GM19463 (cell line): Measurements from ENCODE around the gene E2F4.

ENCODE experiments used
- ATAC-seq: cut with Tn5 transposase; IDR thresholded peaks from one replicate; pipeline ENCODE4 v1.9.1; 2021; ENCODE audit warnings: mild to moderate bottlenecking, moderate library complexity; ENCODE audit not compliant: unreplicated experiment

Gene E2F4

DNA sequence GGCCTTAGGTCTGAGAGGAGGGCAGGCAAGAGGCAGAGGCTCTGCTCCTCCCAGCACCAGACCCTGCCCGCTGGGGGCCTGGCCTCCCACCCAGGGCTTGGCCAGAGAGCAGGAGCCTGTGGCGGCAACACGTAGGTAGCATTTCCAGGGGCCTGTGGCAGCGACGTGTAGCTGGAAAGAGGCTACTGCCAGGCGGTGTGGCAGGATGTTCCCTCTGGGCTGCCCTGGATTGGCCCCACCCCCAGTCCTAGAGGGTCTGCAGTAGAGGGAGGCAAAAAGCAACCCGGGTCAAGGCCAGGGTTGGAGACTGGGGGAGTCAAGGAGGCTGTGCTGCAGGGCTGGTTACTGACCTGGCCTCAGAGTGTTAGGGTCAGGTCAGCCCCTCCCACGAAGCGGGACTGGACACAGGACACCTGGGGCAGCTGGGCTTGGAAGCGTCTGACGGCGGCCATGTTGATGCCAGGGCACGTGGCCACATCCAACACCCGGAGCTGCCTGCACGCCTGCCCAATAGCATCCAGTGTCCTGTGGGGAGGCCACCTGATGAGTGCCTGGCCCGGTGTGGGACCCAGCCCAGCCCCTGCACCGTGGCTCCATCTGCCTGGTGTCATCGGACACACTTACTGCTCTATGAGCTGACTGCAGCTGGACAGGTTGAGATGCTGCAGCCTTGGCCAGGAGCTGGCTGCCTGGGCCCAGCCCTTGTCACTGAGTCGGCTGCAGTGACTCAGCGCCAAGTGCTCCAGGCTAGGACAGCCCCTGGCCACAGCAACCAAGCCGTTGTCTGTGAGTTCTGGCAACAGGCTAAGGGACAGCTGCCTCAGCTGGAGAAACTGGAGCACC, 15.5 kb downstream of the E2F4 start:
- ATAC-seq, result no peak

DNA sequence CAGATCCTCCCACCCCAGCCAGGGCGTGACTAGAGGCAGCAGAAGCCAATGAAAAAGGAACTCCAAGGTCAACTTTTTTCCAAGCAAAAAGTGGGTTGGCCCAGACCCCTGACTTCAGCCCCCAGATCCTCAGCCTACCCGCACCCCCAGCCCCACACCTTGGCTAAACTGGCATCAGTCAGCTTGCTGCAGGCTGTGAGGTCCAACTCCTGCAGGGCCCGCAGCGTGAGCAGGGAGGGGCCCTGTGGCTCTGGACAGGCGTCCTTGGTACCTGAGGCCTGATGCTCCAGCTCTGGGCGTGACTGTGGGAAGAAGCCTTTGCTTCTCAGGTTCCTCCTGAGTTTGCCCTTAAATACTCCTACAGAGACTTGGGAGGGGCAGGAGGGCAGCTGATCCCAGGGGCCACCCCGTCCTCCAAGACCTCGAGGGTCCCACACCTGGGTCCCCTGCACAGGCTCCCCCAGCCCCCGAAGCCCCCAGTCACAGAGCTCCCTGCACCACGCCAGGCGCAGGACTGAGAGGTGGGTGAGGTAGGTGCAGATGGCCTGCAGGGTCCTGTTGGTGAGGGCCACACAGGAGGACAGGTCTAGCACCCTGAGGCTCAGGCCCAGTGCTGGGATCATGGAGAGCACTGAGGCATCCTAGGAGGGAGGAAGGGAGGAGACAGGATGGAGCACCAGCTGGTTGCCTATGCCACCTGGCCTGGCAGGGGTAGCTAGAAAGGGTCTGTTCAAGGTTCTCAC, 16.4 kb downstream of the E2F4 start:
- no peak for ATAC-seq

DNA sequence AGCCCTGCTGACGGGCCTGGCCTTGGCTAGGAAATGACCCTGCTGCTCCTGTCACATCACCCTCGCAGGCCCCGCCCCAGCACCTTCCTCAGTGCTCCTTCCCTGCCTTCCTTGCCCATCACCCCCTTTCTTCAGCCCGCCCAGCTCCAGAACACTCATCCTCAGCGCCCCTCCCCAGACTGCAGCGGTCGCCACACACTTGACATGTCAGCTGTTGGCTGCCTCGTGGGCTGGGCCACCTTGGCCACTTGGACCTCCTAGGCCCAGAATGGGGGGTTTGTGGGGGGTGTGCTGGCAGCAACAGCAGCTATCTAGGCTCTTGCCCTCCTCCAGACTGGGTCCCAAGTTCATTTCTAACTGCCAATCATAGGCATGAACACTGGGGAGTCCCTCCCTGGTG, 17.6 kb downstream of the E2F4 start:
- ATAC-seq, result no peak

DNA sequence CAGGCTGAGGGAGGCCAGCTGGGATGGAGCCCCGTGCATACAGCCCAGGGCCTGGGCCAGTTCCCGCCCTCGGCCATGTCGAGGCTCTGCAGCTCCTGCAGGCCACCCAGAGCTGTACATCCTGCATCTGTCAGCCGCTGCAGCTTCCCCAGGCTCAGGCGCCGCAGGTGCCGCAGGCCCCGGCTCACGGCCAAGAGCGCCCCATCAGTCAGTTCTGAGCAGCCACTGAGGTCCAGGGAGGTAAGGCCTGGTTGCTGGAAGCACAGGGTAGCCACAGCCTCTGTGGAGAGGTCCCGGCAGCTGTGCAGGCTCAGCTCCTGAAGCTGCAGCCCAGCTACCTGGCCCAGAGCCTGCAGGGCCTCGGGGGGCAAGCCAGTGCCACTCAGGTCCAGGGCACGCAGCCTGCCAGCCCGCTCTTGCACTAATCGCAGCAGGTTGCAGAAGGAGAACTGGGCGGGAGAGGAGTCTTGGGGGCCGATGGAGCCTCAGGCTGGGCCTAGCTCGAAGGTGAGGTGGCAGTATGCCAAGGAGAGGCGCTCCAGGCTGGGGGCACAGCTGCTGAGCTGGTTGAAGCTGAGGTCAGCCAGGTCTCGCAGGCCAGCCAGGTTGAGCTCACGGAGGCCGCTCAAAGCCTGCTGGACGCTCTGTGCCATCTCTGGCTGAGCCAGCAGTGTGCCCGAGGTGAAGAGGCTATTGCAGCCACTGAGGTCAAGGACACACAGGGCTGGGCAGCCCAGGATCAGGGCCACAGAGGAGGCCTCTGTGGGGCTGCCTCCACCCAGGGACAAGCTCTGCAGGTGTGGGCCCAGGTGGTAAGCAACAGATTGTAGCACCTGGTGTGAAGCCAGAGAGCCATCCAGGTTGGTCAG, 18.3 kb downstream of the E2F4 start:
- ATAC-seq, result no peak

DNA sequence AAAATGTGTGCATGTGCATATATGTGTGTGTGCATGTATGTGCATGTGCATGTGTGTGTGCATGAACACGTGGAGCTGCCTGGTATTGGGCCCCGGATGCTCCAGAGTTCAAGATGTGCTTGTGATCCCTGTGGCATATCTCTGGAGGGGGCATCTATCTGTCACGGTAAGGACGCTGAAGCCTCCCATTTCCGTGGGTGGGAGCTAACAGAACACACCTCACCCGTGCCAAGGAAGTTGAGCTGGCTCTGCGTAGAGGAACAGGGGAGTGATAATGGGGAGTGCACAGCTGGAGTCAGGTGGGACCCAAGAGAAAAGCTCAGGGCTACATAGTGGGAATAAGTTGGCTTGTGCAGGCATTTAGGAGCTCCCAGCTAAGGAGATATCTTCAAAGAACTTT, 19.7 kb downstream of the E2F4 start:
- ATAC-seq, result no peak

DNA sequence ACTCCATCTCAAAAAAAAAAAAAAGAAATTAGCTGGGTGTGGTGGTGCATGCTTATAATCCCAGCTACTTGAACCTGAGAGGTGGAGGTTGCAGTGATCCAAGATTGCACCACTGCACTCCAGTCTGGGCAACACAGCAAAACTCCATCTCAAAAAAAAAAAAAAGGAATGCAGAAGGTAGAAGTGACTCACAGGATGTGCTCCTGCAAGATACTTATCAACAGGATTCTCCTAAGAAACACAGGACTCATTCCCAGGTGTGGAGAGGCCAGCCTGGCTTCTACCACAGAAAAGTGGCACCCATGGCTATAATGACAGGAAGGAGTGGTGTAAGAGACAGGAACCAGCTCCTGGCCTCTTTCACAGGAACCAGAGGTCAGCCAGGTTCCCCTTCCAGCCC, 20.8 kb downstream of the E2F4 start:
- ATAC-seq, result no peak

DNA sequence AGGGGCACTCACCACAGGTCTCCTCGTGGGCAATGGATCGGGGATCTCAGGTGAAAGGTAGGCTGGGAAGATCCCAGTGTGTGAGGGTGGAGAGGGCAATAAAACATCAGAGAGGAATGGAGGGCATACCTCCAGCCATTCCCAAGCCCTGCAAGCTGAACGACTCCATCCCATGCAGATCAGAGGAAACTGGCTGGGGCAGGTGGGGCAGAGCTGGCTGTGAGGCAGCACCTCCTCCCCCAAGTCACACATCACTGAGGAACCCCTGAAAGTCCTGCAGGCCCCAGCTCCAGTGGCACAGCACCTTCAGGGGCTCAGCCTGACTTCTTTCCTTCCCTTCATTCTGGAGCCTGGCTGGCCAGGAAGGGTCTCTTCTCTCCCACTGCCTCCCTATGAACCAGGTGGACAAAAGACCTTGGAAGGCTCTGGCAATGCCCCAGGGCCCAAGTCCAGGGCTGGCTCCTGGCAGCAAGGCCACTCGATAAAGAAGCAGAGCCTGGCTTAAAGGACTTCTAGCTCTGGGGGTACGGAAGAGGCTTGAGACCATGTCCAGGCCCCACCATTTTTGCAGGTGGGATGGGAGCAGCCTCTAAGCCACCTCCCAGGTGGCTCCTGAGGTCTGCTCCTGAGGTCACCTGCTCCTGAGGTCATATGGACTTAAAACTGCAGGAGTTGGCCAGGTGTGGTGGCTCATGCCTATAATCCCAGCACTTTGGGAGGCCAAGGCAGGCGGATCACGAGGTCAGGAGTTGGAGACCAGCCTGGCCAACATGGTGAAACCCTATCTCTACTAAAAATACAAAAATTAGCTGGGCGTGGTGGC, 21.5 kb downstream of the E2F4 start:
- no peak for ATAC-seq

DNA sequence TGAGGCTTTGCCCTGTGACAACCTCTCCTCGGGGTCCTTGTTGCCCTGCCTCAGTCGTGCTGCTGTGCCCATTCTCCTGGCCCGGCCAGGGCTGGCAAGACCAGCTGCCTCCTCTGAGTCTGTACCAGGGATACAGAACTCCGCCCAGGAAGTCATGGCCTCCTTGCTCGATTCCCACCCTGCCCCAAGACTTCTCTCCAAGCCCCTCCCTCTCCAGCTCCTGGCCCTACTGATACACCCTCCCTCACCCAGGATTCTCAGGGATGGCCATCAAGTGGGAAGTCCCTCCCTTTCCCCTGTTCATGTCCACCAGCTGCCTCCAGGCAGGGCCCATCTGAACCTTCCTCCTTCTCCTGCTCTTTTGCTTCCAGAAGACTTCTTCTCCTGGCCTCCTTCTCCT, 23.8 kb downstream of the E2F4 start:
- ATAC-seq, result no peak

DNA sequence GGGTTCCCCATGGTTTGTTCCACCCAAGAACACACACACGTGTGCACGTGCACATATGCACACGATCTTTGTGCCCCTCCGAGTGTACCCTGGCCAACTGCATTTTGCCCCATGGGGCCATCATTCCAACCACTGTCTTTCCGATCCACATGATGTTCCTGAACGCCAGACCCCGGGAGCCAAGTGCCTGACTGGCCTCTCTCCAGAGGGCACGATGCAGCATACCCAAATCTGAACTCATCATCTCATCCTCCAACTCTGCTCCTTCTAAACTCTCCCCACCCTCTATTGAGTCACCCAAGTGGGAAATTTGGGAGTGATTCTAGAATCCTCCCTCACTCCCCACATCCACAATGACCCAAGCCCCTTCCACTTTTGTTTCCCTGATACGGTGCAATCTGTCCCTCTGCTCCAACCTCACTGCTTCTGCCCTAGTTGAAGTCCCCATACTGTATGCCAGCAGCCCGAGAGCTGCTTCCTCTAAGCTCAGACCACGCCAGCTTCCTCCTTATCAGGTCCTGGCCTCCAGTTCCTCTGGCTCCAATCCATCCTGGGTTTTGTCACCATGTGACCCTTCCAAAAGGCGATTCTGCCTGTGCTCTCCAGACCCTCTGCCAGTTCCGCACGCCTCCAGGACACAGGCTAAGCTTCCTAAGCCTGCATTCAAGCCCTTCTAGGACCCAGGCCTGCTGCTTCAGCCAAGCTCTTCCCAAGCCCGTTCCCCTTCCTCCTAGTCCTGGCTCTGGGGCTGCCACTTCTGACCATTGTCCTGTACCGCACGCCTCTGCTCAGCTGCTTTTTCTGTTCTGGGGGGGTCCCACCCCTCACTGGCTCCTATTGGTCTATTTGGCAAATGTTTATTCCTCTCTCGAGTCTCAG, 24.9 kb downstream of the E2F4 start:
- no peak for ATAC-seq

DNA sequence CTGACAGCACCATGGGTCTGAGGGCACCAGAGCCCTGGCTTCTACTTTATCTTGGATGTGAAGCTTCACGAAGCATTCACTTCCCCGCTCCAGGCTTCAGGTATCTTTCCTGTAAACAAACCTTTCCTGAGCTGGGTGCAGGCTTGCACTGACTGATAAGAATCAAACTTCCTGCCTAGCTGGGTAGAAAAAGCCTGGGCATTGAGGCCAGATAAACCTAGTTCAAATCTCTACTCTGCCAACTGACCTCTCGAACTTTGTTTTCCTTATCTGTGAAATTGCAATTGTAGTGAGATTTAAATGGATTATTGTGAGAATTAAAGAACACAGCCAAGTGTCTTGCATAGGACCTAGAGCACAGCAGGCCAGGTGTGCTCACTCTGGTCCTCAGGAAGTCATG, 32.0 kb downstream of the E2F4 start:
- ATAC-seq, result no peak

DNA sequence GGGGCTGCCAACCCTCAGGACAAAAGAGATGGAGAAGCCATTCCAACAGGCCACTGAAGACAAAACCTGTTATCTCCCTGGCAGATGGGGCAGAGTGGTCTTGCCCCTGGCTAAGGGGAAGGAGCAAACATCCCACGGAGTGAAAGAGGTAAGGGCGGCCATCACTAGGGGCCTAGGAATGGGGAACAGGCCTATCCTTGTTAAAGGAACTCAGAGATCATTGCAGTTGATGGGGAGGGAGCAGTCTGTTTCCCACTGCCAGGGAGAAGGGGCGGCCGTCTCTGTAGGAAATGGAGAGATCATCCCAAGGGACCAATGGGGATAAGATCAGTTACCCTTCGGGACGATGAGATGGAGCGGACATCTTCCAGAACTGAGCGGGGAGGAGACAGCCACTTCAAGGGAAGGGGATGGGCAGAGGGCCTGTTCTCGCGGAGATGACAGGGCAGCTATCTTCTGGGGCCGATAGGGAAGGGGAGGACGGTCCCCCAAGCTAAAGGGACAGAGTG, 34.4 kb downstream of the E2F4 start:
- no peak for ATAC-seq

DNA sequence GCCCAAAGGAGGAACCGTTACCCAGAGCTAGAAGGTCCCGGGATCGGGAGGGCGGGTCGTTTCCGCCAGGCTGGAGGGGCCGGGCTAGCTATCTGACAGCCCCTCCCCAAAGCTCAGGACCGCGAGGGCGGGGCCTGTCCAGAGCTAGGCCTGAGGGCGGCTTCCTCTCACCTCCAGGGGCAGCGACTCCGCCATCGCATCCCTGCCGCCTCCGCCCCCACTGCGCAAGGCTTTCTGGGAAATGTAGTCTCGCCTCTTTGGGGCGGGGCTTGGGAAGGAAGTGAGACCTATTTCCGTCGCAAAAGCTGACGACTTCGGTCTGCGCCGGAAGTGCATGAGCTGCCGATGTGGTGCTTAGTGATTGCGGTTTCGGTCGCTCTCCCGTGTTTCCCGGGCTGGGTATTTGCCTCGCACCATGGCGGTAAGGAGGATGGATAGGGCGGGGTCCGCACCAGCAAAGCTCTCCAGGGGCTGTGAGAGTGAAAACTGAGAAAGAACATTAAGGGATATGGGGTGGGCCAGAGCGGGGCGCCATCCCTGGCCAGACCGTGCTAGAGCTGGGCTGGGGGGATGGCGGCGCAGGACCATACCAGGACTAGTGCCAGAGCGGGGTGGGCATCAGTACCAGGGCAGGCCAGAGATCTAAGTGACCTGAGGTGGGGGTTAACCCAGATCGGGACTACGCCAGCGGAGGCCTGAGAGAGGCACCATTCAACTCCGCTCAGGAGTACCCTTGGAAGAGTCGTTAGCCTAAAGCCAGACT, 35.0 kb downstream of the E2F4 start, which contains the start of gene TMEM208:
TSS of gene TMEM208 (plus strand) at position 327 of the 763 bp plus-strand sequence. CDS start at position 416, 89 bp downstream.
- peak; percentile 98 for ATAC-seq

DNA sequence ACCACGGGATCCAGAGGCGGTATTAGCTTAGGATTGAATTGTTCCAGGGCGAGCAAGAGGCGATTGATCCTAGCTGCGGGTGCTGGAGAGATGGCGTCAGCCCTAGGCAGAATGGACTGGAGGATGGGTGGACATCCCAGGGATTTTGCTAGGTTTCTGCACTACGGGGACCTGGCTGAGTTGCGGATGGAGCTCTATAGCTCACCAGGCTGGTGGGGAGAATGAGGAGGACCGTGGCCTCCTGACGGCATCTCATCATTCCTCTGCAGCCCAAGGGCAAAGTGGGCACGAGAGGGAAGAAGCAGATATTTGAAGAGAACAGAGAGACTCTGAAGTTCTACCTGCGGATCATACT, 35.6 kb downstream of the E2F4 start:
- ATAC-seq, result no peak

DNA sequence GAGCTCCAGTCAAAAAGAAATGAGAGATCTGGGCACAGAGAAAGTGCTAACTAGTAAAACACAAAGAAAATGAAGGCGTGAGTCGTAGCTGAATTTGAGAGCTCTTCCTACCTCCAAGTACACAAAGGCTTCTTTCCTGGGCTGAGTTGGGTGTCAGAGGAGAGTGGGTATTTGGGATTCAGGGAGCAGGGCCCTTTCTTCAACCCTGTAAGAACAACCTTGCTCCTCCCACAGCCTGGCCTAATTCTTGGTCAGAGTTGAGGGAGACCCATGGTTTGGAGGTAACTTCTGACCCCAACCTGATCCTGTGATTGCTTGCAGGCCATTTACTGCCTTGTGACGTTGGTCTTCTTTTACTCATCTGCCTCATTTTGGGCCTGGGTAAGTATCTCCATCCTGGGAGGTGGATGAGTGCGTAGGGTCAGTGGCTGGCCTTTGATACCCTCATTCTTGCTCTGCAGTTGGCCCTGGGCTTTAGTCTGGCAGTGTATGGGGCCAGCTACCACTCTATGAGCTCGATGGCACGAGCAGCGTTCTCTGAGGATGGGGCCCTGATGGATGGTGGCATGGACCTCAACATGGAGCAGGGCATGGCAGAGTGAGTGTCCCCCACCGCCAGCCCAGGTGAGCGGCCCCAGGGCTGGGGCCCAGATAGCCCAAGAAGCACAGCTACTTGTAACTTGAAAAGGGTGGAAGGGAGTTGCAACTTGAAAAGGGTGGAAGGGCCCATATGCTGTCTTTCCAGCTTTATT, 36.3 kb downstream of the E2F4 start:
- ATAC-seq, result no peak

DNA sequence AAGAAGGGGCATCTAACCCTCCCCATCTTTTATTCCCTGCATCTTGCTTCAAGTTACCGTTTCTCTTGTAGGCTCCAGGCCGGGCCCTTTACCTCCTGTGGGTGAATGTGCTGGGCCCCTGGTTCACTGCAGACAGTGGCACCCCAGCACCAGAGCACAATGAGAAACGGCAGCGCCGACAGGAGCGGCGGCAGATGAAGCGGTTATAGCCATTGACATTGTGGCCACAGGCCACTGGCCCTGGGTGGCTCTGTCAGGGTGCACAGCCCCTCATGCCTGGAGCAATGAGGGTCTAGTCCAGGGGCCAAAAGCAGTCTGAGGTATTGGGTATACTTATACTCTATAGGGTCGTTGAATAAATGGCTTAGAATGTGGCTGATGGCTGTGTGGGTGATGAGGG, 37.0 kb downstream of the E2F4 start:
- ATAC-seq, result no peak

DNA sequence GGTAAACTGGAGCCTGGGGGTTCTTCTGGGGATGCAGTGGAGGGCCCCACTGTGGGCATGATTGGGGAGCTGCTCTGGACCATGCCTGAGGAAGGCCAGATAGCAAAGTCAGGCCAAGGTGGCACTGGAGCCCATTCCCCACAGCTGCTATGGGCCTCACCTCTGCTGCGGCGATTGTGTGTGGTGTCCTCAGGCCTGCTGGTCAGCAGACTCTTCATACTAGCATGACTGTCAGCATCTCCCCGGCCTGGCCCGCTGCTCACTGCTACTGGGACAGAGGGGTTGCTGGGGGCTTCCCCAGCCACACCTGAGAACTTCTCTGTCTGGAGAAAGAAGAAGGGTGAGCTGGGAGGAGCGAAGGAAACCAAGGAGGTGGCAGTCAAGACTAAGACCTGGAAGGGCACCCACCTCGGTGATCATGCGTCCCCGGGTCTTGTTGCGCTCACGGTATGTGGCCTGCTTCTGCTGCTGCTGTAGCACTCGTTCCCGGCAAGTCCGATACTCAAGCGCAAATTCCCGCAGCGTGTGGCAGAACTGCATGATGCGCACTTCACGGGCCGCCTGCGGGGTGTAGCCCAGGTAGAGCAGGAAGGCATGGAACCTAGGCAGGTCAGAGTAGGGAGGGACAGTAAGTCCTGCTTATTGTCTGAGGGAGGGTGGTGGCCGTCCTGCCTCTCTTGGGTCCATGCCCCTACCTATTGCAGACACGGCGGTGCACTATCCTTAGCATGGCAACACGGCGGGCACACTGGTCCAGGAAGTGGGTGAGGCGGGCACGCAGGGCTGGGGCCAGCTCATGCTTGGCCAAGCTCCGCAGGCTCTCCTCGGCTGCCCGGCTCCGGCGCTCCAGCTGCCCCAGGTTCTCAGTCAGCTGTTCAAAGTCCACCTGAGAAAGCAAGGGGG, 38.2 kb downstream of the E2F4 start:
- no peak for ATAC-seq
